NCI-H2196 treated with DMSO at 0.1 percent for 48 hours (cell line): ENCODE results near the gene KCNA2.

ENCODE experiments used
- DNase-seq: peaks from one replicate; lab custom pipeline; 2025; ENCODE audit not compliant: unreplicated experiment; lab: John Stamatoyannopoulos, UW

The KCNA2 gene

DNA sequence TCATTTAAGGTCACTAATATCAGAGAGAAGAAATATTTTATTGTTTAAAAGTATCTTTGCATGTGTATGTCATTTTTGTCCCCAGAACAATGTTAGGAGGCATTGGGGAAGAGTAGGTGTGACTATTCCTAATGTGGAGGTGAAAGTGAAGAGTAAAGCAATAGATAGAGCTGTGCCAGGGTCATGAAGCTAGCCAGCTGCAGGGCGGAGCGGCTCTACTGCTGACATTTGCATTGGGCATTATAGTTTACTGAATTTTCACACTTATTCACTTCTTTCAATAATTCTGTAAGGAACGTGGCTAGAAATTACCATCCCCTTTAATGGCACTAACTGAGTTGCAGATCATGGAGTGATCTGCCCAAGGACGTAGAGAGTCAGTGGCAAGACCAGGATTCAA, 35.3 kb downstream of the KCNA2 start:
- DNase-seq = no peak

- DNase-seq = no peak
Observed at GRCh38 chr1:110570307-110570706, 35.9 kb downstream of the KCNA2 start.

GRCh38 chr1:110566836-110567235, 39.3 kb downstream of the KCNA2 start:
- no peak for DNase-seq

DNA sequence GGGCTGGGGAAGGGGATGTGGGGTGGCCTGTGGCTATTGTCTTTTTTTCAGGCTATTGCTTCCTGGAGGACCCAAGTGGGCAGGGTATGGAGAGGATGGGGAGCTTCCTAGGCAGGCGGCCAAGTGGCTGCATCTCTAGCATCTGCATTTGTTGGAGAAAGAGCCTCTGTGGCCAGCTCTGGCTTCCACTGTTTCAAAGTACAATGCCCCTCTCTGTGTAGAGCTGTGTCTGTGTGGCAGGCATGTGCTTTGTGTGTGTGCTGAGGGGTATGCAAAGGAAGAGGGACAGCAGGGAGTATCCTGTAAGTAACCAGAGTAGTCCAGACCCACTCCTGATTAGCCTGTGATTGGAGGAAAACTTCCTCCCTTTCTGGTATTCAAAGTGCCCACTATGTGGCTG, 40.6 kb downstream of the KCNA2 start:
- DNase-seq = no peak

DNA sequence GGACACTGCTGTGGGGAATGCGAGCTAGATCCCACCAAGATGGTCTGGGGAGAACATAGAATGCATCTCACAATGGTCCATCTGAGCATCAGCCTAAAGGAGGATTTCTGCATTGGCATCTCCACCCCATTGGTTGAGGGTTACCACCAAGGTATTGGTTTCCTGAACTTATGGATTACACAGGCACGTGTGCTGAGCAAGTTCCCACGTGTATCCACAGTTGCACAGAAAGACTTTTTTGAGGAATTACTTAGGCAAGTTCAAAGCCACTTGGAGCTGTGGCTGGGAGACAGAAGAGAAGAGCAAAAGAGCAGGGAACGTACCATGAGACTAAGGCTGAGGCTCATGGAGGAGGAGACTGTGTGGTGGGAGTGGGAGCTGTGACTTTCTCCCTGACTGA, 43.1 kb downstream of the KCNA2 start:
- no peak for DNase-seq

DNA sequence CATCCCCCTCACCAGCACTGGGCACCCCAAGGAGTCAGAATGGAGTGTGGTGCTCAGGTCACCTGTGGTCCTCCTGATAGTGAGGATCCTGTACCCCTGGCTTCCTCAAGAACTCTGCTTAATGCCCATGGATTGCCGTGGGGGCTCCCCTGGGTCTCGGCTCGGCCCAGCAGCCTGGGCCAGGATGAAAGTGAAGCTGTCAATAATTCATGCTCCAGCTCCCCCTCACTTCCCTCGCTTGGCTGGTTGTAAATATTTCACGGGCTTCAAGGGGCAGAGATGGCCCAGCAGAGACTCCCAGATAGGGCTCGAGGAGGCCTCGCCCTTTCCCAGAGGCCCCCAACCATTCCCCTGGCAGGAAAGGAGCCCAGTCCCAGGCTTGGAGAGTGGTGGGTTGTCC, 44.6 kb downstream of the KCNA2 start:
- no peak for DNase-seq

- DNase-seq = no peak
Observed at GRCh38 chr1:110559157-110559556, 47.0 kb downstream of the KCNA2 start.

GRCh38 chr1:110557481-110557880, 48.7 kb downstream of the KCNA2 start:
- DNase-seq = no peak

GRCh38 chr1:110556471-110556807, 49.7 kb downstream of the KCNA2 start:
- no peak for DNase-seq

- no peak for DNase-seq
Observed at GRCh38 chr1:110555807-110556470, 50.2 kb downstream of the KCNA2 start.

DNA sequence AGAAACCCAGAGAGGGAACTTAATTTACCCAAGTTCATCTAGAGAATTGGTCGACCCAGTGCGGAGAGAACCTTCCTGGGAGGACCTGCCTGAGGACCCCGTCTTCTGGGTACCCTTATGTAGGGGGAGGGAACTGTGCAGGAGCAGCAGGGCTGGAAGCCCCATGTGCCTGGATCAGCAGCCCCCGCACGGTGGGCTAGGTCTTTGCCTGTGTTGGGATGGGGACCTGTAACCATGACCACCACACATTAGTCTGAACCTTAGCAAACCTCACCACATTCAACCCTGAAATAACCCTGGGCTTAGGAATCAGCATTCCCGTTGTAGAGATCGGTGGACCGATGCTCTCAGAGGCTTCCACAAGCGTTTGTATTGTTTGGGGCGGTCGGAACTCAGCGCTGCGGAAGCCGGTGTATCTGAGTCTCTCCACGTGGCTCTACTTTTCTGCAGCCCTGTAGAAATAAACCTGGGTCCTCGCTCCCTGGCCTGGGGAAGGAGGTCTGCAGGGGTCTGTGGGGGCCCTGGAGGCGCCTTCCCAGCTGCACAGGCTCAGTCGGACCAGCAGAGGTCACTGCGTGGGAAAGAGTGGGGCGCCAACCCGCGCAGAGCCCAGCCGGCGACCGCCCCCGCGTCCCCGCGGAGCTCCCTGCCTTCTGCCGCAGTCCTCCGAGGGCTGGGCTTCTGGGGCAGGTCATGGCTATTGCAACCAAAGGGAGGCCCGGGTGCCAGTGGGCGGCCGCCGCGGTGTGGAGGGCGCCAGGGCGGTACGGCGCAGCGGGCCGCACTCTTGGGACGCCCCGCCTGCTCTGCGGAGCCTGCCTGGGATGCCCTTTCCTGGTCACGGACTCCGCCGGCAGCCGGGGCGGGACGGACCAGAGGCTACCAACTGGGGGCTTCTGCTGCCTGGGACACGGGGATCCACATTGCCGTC, 51.0 kb downstream of the KCNA2 start:
- no peak for DNase-seq

GRCh38 chr1:110551278-110551809, 54.8 kb downstream of the KCNA2 start:
- DNase-seq = no peak

DNA sequence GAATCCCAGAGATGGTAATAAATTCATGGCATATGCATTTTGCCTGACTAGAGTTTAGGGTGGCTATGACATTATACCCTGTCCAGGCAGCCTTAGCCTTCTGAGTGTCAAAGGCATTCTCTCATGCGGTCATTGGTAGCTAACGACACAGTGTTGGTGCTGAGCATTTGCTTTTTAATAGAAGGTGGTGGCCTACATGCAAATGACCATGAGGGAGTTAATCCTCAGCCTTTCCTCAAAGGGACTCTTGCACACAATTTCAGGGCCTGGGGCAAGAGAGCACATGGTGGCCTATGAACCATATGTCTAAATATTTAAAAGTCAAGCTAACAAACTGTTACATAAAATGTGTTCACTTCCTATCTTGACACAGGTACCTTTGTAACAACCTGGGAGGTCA, 56.3 kb downstream of the KCNA2 start:
- DNase-seq = no peak

- peak; percentile 37 for DNase-seq
Observed at GRCh38 chr1:110548381-110548780, 57.8 kb downstream of the KCNA2 start.

GRCh38 chr1:110547017-110547416, 59.1 kb downstream of the KCNA2 start:
- DNase-seq = no peak

DNA sequence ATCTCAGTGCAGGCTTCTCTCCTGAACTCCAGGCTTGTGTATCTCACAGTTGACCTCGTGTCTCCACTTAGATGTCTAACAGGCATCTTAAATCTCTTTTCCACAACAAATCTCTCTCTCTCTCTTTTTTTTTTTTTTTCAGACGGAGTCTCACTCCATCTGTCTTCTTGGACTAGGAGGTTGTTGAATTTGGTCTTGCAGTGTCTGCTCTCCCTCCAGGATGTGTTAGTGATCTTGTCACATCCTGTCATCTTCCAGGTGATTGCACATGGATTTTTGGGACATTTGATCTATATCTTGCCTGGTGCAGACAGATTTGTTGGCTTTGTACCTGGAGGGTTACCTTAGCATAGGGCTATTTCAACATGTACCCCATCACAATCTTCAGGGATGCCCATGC, 60.7 kb downstream of the KCNA2 start:
- no peak for DNase-seq

DNA sequence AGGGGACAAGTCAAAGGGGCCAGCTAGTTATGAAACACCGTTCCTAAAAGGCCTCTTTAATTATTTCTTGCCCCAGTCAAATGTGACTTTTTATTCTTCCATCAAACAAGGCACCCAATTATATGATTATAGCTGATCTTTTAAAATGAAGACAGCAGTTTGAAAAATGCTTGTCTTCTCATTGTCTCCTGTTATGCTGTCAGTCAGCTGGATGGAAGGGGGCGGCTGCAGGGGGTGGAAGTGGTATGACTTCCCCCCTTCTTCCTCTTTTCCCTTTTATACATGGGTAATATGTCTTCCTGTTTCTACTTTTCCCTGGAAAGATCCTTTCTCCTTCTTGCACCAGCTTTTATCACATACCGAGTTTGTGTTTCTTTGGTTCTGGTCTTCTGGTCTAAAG, 61.4 kb downstream of the KCNA2 start:
- no peak for DNase-seq
